K562 (cell line): ENCODE measurements around the gene DNAJB14. TPM values are rescaled to one million over a fixed set of nuclear protein-coding genes. Genes with fewer than 3 reads are reported as not detected.
A peak's percentile ranks its signal among the peaks of the same experiment; 100 is the strongest.
"Not testable (repeated sequence)": the region's sequence is repeated elsewhere in the genome, so short reads cannot be mapped to it uniquely, and the experiment has no call there.

ENCODE experiments used
- ATAC-seq: fragments of 200-7000 bp; cut with Tn5 transposase; 3 replicates; pipeline ENCODE4 v1.9.1; 2020; ENCODE audit warnings: moderate library complexity
- BruUV-seq: library from RNA; stranded (reverse); fragments of 400-500 nt; replicated peaks from 2 replicates; lab custom pipeline; 2021; lab: Mats Ljungman, UMichigan
- CTCF ChIA-PET: fragments of 300-600 bp; formaldehyde crosslinking; extraction: SDS; loops from one replicate; lab custom pipeline; 2021; ENCODE audit warnings: low intra/inter-chr PET ratio; lab: Yijun Ruan, JAX
- POLR2A ChIA-PET: fragments of 300-600, 350-650 bp; sonication (Branson Sonifier 250); formaldehyde crosslinking; extraction: SDS; loops from one replicate; lab custom pipeline; 2021; ENCODE audit warnings: antibody characterized with exemption, inconsistent platforms; lab: Yijun Ruan, JAX
- DNase-seq, 4 experiments: peaks; one replicate each; pipeline versions ENCODE4 v3.0.0 to v3.0.0-alpha.2; 2011 to 2018; ENCODE audit warnings: low spot score in 3 of 4, mixed read lengths in 3 of 4; ENCODE audit errors: extremely low read depth in 1 of 4
- FAIRE-seq: peaks from 2 replicates; lab custom pipeline; 2011; peaks lifted over from hg19 to GRCh38; lab: Jason Lieb, UNC
- H2AFZ ChIP-seq: 2 replicates; pipeline ENCODE4 v1.6.0; 2011; ENCODE audit warnings: low read depth, low read length, control low read depth, inconsistent platforms
- H3K27ac ChIP-seq: fragments of 200-600 bp; 3 replicates; pipeline ENCODE4 v1.8.0; 2011; ENCODE audit warnings: low read depth, mild to moderate bottlenecking, control low read depth, inconsistent platforms, low read length, moderate library complexity, mixed read lengths; ENCODE audit errors: extremely low read depth
- H3K27me3 ChIP-seq, 2 experiments: fragments of 300-600 bp in 1 of 2; 2 replicates in 1 of 2; 3 replicates in 1 of 2; pipeline versions ENCODE4 v1.6.0 to v1.8.0; 2011; ENCODE audit warnings: inconsistent platforms in 2 of 2, low read length in 2 of 2, mild to moderate bottlenecking in 1 of 2, mixed read lengths in 1 of 2, moderate library complexity in 1 of 2; ENCODE audit not compliant: control insufficient read depth in 2 of 2, insufficient read depth in 2 of 2
- H3K36me3 ChIP-seq: fragments of 300-600 bp; 3 replicates; pipeline ENCODE4 v1.8.0; 2011; ENCODE audit warnings: mild to moderate bottlenecking, low read length, inconsistent platforms; ENCODE audit not compliant: control insufficient read depth, insufficient read depth
- H3K4me1 ChIP-seq, 2 experiments: fragments of 200-600 bp in 1 of 2; replicated peaks in 1 of 2; 2 replicates in 1 of 2; 3 replicates in 1 of 2; pipeline versions ENCODE4 v1.5.1 to v1.8.0; 2011; ENCODE audit warnings: inconsistent platforms in 2 of 2, low read length in 2 of 2, mild to moderate bottlenecking in 1 of 2, mixed read lengths in 1 of 2, moderate library complexity in 1 of 2; ENCODE audit not compliant: control insufficient read depth in 2 of 2, insufficient read depth in 2 of 2
- H3K4me2 ChIP-seq: 2 replicates; pipeline ENCODE4 v1.6.1; 2011; ENCODE audit warnings: low read length, control low read depth, inconsistent platforms, mixed read lengths; ENCODE audit not compliant: insufficient read depth
- H3K4me3 ChIP-seq: fragments of 200-600 bp; sonication (generic), shearing (Covaris generic); 2 replicates; pipeline ENCODE4 v1.5.1; 2016; ENCODE audit warnings: control low read depth, inconsistent platforms
- H3K79me2 ChIP-seq: fragments of 200-600 bp; 3 replicates; pipeline ENCODE4 v1.8.0; 2011; ENCODE audit warnings: low read length, inconsistent platforms; ENCODE audit not compliant: control insufficient read depth, insufficient read depth
- H3K9ac ChIP-seq, 2 experiments: 2 replicates each; pipeline versions ENCODE4 v1.6.0 to v1.6.1; 2011; ENCODE audit warnings: low read depth in 2 of 2, low read length in 2 of 2, control low read depth in 1 of 2, inconsistent platforms in 1 of 2, mild to moderate bottlenecking in 1 of 2, mixed read lengths in 1 of 2; ENCODE audit not compliant: insufficient read depth in 1 of 2
- H3K9me1 ChIP-seq: one replicate; pipeline ENCODE4 v1.6.0; 2011; ENCODE audit warnings: inconsistent platforms, mild to moderate bottlenecking, low read length, moderate library complexity; ENCODE audit not compliant: control insufficient read depth, insufficient read depth
- H3K9me3 ChIP-seq: replicated peaks from 2 replicates; pipeline ENCODE4 v1.5.1; 2011; ENCODE audit warnings: low read depth, low read length, inconsistent platforms; ENCODE audit not compliant: control insufficient read depth, insufficient read depth
- H4K20me1 ChIP-seq: replicated peaks from 2 replicates; pipeline ENCODE4 v1.6.1; 2011; ENCODE audit warnings: low read length, inconsistent platforms, mixed read lengths; ENCODE audit not compliant: control insufficient read depth, insufficient read depth
- KLF10 ChIP-seq: fragments of 250-450 bp; sonication (Bioruptor Pico); IDR thresholded peaks from 2 replicates; pipeline ENCODE4 v1.6.1; 2021; ENCODE audit warnings: matching md5 sums
- L3MBTL2 ChIP-seq: fragments of 450-650 bp; IDR thresholded peaks from 2 replicates; pipeline ENCODE4 v1.6.1; 2016; ENCODE audit warnings: mild to moderate bottlenecking, moderate library complexity
- MTA2 ChIP-seq: fragments of 450-650 bp; IDR thresholded peaks from 2 replicates; pipeline ENCODE4 v1.6.1; 2016; ENCODE audit warnings: low read depth
- NCOA6 ChIP-seq: fragments of 450-650 bp; IDR thresholded peaks from 2 replicates; pipeline ENCODE4 v1.6.1; 2017; ENCODE audit warnings: mild to moderate bottlenecking
- PHTF2 ChIP-seq: fragments of 250-450 bp; sonication (Bioruptor Pico); IDR thresholded peaks from 2 replicates; pipeline ENCODE4 v1.5.0; 2021; ENCODE audit warnings: mild to moderate bottlenecking
- PTRF ChIP-seq: fragments of 450-650 bp; IDR thresholded peaks from 2 replicates; pipeline ENCODE4 v1.6.1; 2016; ENCODE audit warnings: mild to moderate bottlenecking, missing genetic modification characterization, missing compliant biosample characterization
- SIN3A ChIP-seq, 2 experiments: fragments of 150-350 bp in 1 of 2; IDR thresholded peaks; 2 replicates each; pipeline ENCODE4 v1.6.1; 2011 to 2016; ENCODE audit warnings: borderline replicate concordance in 2 of 2, low read depth in 2 of 2, low read length in 2 of 2, mild to moderate bottlenecking in 2 of 2, moderate library complexity in 2 of 2; ENCODE audit not compliant: control insufficient read depth in 1 of 2
- SRSF9 ChIP-seq: fragments of 200-400 bp; formaldehyde crosslinking; IDR thresholded peaks from 2 replicates; pipeline ENCODE4 v1.6.1; 2017; ENCODE audit warnings: low read depth, low read length, borderline replicate concordance
- ZNF146 ChIP-seq: IDR thresholded peaks from one replicate; pipeline ENCODE4 v1.6.1; 2018; ENCODE audit warnings: missing compliant biosample characterization; ENCODE audit not compliant: unreplicated experiment
- ZNF23 ChIP-seq: fragments of 250-450 bp; sonication (Bioruptor Pico); IDR thresholded peaks from 2 replicates; pipeline ENCODE4 v1.4.0; 2020; ENCODE audit warnings: mild to moderate bottlenecking
- ZNF408 ChIP-seq: fragments of 250-450 bp; sonication (Bioruptor Pico); IDR thresholded peaks from 2 replicates; pipeline ENCODE4 v1.4.0; 2020; ENCODE audit warnings: low read depth, mild to moderate bottlenecking, moderate library complexity
- ZNF589 ChIP-seq: fragments of 200-800 bp; sonication (Bioruptor generic); IDR thresholded peaks from 2 replicates; pipeline ENCODE4 v1.6.1; 2016; ENCODE audit warnings: low read depth, missing genetic modification characterization, missing compliant biosample characterization
- WGBS: fragments of 100-300 bp; shearing (Covaris generic); methylation state at CpG from one replicate; pipeline ENCODE4 v1.1.6; 2016; ENCODE audit warnings: low coverage, mixed read lengths; ENCODE audit not compliant: insufficient coverage; ENCODE audit errors: missing lambda C conversion rate; 5-methylcytosine and 5-hydroxymethylcytosine counted together
- in situ Hi-C: fragments of 300-500 bp; cut with MboI; formaldehyde crosslinking; loops from 4 replicates; pipeline ENCODE4 v1.15.0; 2018; ENCODE audit warnings: inconsistent platforms, mixed read lengths
- intact Hi-C: fragments of 100-400 bp; cut with micrococcal nuclease; formaldehyde crosslinking; loops from 2 replicates; pipeline ENCODE4 v1.14.2; 2022
- polyA plus RNA-seq, 8 experiments: library from polyadenylated mRNA; depleted of rRNA in 4 of 8; stranded (reverse) in 5 of 8; unstranded in 3 of 8; fragments of >200 nt; fragmentation: Nextera tagmentation in 2 of 8; fragmentation: Illumina TruSeq in 1 of 8; extraction: Ambion mirVana in 2 of 8; extraction: Trizol in 1 of 8; gene quantifications; 2 replicates each; pipeline versions ENCODE4 v1.2.1 to v1.2.3, GENCODE V29; 2011 to 2014; ENCODE audit warnings: inconsistent platforms in 1 of 8, missing spikeins in 1 of 8
- total RNA-seq, 7 experiments: library from RNA; depleted of rRNA in 6 of 7; stranded (reverse); fragments of >200 nt in 6 of 7; fragmentation: Illumina TruSeq in 2 of 7; extraction: Trizol in 2 of 7; gene quantifications; 2 replicates each; pipeline versions ENCODE4 v1.2.1 to v1.2.3, GENCODE V29; 2011 to 2021; ENCODE audit warnings: low replicate concordance in 1 of 7

DNAJB14 gene
- total and polyA plus RNA-seq, 9 of the 15 experiments (the other 6 are each of a cell fraction or from before 2014, with no cell fraction given) = 5.5 to 28.0 (median 12.7) TPM

DNA sequence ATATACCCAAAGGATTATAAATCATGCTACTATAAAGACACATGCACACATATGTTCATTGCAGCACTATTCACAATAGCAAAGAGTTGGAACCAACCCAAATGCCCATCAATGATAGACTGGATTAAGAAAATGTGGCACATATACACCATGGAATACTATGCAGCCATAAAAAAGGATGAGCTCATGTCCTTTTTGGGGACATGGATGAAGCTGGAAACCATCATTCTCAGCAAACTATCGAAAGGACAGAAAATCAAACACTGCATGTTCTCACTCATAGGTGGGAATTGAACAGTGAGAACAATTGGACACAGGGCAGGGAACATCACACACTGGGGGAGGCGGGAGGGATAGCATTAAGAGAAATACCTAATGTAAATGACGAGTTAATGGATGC lies 11.8 kb upstream of the DNAJB14 start:
- BruUV-seq, FAIRE-seq, H2AFZ ChIP-seq, ATAC-seq, in situ Hi-C loops, H3K27ac ChIP-seq, H3K9ac ChIP-seq, H3K4me1 ChIP-seq, H3K4me3 ChIP-seq, H3K4me2 ChIP-seq, CTCF ChIA-PET, H3K9me3 ChIP-seq, H3K36me3 ChIP-seq, intact Hi-C loops, H3K27me3 ChIP-seq, H4K20me1 ChIP-seq, H3K9me1 ChIP-seq, H3K79me2 ChIP-seq: not testable (repeated sequence)
- 7% methylated on average over 3 of the region's 3 CpGs for WGBS
- POLR2A ChIA-PET = interaction anchor here (2.6 kb wide), 1 partner anchor 8 kb away, joined by 12 read pairs; the partner anchor contains the start of gene H2AZ1
- peak; percentile 82 for TF ChIP-seq ZNF146 (CRISPR knock-in tag)
- TF ChIP-seq, all 486 proteins: peak for 1; not testable (repeated sequence) for 485
- DNase-seq = not testable (repeated sequence)

DNA sequence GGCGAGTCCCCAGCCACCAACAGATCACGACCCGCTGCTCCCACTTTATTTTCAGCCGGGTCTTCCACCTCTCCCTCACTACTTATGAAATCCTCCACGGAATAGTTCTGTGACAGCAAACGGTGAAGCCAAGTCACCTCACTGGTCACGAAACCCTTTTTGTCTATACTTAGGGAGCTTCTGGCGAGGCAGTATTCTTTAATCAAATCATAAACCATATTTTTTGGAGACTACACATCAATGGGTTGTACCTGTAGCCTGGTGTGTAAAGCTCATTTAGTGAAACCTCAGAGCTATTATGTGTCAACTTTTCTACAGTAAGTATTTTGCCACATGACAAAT lies 4.5 kb upstream of the DNAJB14 start:
- Histone ChIP-seq H3K9me3 (no peaks in the 10 kb centered on the region), H3K27ac (peak overlapping the region; percentile 86), H3K9ac (peak overlapping the region; percentile 94 to 97), H3K27me3 (no peaks in the 10 kb centered on the region), H3K79me2 (peaks cover 50% of the 10 kb centered on the region), H3K4me3 (peak overlapping the region; percentile 62), H3K4me2 (peak overlapping the region; percentile 92), H3K9me1 (no peaks in the 10 kb centered on the region), H2AFZ (peak overlapping the region; percentile 93), H4K20me1 (peaks cover 14% of the 10 kb centered on the region), H3K4me1 (peaks cover 14 to 19% of the 10 kb centered on the region in 2 experiments), H3K36me3 (peaks cover 23% of the 10 kb centered on the region)
- intact Hi-C loops (loop anchor here (2.0 kb wide), 1 partner anchor 108 kb away; no protein-coding TSS in a partner anchor), in situ Hi-C loops (no loop called here)
- no peak for DNase-seq
- WGBS = 0% methylated on average over 8 of the region's 8 CpGs
- ChIA-PET CTCF (no interaction called here), POLR2A (interaction anchor here (0.6 to 1.7 kb wide), 10 partner anchors 9 to 1051 kb away, joined by 3 to 12 read pairs (median 4); partner anchors contain the start of gene LAMTOR3)
- BruUV-seq = no TSS peak
- ATAC-seq = no peak
- FAIRE-seq = no peak
- TF ChIP-seq PHTF2 (CRISPR knock-in tag) (no peak), L3MBTL2 (0 out of 2 replicates have a peak, but pooled peaks have one; percentile 29), ZNF23 (no peak), ZNF589 (CRISPR knock-in tag) (no peak), ZNF408 (CRISPR knock-in tag) (no peak), NCOA6 (peak; percentile 40; the same call in 1 of the 2 replicates), PTRF (tag) (no peak), SRSF9 (no peak), SIN3A (IDR thresholded peaks at IDR 0.05; ENCODE audit: borderline replicate concordance in 2 of 2, control insufficient read depth in 1 of 2, low read depth in 2 of 2, low read length in 2 of 2) (0 out of 4 replicates have a peak, but pooled peaks of 1 of the 2 experiments have one; percentile 23), KLF10 (CRISPR knock-in tag) (no peak), MTA2 (no peak)
